AG09309 (cell line): Measurements from ENCODE around the gene NPRL2.

ENCODE experiments used
- DNase-seq: peaks from one replicate; pipeline ENCODE4 v3.0.0-alpha.2; 2010; ENCODE audit warnings: low read depth
- H3K4me3 ChIP-seq: 2 replicates; pipeline ENCODE4 v1.5.1; 2011; ENCODE audit warnings: mild to moderate bottlenecking, low read depth, low read length, moderate library complexity; ENCODE audit not compliant: control insufficient read depth
- CTCF ChIP-seq: IDR thresholded peaks from 2 replicates; pipeline ENCODE4 v1.5.1; 2011; ENCODE audit warnings: mild to moderate bottlenecking, low read depth, low read length, inconsistent platforms; ENCODE audit not compliant: insufficient read depth, control insufficient read depth; ENCODE audit errors: missing control alignments

NPRL2 gene

DNA sequence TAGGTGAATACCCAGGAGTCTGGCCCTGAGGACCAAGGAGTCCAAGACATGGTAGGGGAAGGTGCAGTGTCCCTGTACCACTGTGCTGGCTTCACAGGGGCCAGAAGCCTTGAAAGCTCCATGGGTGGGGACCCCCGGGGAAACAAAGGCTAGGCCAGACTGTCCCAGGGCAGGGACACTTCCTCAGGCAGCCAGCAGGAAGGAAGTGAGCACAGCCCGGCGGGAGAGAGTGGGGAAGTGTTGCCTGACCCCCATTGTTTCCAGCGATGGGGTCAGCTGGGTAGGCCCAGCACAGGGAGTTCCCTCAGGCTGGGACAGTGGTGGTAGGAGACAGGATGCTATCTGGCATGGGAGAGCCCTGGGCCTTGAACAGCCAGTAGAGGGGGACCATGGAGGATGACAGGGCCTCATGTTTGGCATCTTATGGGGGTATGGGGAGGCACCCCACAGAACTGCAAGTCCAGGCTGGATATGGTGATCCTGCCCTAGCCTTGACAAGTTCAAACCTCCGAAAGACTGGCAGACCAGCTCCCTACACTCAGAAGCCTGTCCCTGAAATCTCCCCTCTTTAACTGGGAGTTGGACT is 26.9 kb downstream of the NPRL2 start:
- no peak for TF ChIP-seq CTCF
- no peak for DNase-seq
- no peak overlapping the region for H3K4me3 ChIP-seq

DNA sequence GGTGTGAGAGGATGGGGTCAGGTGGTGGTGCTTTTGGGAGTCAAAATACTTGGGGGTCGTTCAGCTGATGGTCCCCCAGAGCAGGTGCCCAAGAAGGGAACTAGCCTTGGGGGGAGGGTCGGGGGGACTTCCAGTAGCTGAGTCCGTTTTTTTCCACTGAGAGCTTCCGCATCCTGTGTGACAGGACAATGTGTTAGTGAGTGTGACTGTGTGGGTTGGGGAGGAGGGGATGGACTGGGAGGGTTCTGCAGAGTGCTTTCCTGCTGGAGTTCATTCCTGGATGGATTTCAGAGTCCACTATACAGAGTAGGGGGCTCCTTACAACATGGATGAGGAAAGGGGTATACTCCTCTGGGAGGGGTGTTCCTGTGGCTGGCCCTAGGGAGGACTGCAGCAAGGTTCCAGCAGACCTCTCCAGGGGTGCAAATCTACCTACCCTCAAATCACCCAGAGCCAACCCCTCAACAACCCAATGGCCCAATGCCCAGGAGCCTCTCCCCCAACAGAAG is 27.4 kb downstream of the NPRL2 start:
- no peak for DNase-seq
- no peak overlapping the region for H3K4me3 ChIP-seq
- TF ChIP-seq CTCF, result no peak

GRCh38 chr3:50322386-50323091 is 28.0 kb downstream of the NPRL2 start, which contains the start of gene HYAL2:
Gene HYAL2, minus strand, starts transcription at chr3:50322745. Its CDS starts 2,256 bp downstream, at chr3:50320489.
- no peak for TF ChIP-seq CTCF
- peak within 1 kb of the TSS; percentile 61 for H3K4me3 ChIP-seq
- no peak for DNase-seq

DNA sequence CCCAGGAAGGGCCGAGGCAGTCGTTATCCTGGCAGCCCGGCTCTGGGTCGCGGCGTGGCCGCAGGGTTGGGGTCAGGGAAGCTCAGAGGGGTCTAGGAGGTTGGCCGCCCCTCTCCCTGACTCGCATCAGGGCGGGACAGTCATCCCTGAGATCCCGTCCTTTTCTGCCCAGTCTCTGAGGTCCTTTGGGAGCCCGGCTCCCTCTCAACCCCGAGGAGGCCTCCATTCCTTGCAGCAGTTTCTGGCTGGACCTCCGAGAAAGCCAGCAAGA is 28.5 kb downstream of the NPRL2 start:
- no peak for DNase-seq
- no peak for TF ChIP-seq CTCF
- peak overlapping the region; percentile 61 for H3K4me3 ChIP-seq

GRCh38 chr3:50321336-50322114 is 29.1 kb downstream of the NPRL2 start:
- DNase-seq, result no peak
- TF ChIP-seq CTCF, result peak; percentile 34
- H3K4me3 ChIP-seq, result peak overlapping the region; percentile 61

DNA sequence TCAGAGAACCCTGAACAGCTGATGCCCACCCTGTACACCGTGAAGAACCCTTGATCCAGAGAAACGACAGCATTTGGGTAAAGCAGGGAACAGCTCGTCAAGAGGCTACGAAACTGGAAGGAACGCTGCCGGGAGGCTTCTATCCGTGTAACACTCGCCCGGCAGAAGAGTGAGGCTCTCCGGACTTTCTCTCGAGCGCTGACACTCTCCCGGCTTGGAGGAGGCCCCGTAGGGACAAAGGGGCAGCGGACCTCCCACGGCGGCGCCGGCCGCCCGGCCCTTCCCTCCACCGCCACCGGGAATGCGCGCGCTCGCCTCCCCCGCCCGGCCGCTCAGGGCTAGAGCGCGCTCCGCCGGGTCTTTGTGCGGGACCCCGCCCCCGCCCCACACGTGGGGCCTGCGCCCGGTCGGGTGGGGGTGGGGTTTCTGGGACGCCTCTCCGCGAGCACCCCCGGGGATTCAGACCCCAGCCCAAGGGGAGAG is 29.7 kb downstream of the NPRL2 start:
- DNase-seq, result no peak
- H3K4me3 ChIP-seq, result peak overlapping the region; percentile 61
- no peak for TF ChIP-seq CTCF
